ENCODE data around the gene TSACC.

TSACC gene

DNA sequence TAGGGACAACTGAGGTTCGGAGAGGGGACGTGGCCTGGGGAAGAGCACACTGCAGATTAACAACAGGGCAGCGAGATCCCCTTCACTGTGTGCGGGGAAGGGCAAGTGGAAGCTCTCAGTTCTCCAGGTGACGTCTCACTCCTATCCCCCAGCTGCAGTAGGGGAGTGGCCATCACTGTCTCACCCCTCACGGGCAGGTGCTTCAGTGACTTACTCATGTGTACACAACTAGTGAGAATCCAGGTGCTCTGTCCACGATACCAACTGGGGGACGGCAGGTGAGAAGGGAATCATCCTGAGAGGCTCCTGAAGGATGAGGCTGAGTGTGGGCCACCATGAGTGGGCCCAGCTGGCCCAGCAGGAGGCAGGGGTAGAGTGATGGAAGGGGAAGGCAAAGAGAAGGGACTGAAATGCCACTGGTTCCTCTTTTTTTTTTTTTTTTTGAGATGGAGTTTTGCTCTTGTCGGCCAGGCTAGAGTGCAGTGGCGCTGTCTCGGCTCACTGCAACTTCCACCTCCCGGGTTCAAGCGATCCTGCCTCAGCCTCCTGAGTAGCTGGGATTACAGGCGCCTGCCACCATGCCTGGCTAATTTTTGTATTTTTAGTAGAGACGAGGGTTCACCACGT, 56.6 kb downstream of the TSACC start:
- peak; percentile 79 for DNase-seq

Measured in COR-L47 (cell line).